Femur (tissue), 1 donor: ENCODE data around the gene CLTCL1.
"Not testable (repeated sequence)": the region's sequence is repeated elsewhere in the genome, so short reads cannot be mapped to it uniquely, and the experiment has no call there.

Experiments
- DNase-seq: peaks from one replicate; pipeline ENCODE4 v3.0.0-alpha.2; 2017

The CLTCL1 gene

GRCh38 chr22:19290400-19291217 lies 910 bp downstream of the CLTCL1 start:
- peak; percentile 35 for DNase-seq

GRCh38 chr22:19289475-19290161 lies 1.9 kb downstream of the CLTCL1 start:
- peak; percentile 38 for DNase-seq

GRCh38 chr22:19287889-19288288 lies 3.6 kb downstream of the CLTCL1 start:
- DNase-seq, result no peak

- peak; percentile 45 for DNase-seq
Measured at GRCh38 chr22:19287076-19287707, 4.3 kb downstream of the CLTCL1 start.

GRCh38 chr22:19285831-19286230 lies 5.7 kb downstream of the CLTCL1 start:
- DNase-seq, result no peak

GRCh38 chr22:19279143-19279542 lies 12.4 kb downstream of the CLTCL1 start:
- not testable (repeated sequence) for DNase-seq

- no peak for DNase-seq
Measured at GRCh38 chr22:19277785-19278184, 13.7 kb downstream of the CLTCL1 start.

GRCh38 chr22:19275919-19276600 lies 15.5 kb downstream of the CLTCL1 start:
- no peak for DNase-seq

GRCh38 chr22:19275513-19275912 lies 16.0 kb downstream of the CLTCL1 start:
- no peak for DNase-seq

GRCh38 chr22:19275104-19275503 lies 16.4 kb downstream of the CLTCL1 start:
- DNase-seq, result no peak

- no peak for DNase-seq
Measured at GRCh38 chr22:19271856-19272535, 19.5 kb downstream of the CLTCL1 start.

GRCh38 chr22:19271273-19271855 lies 20.2 kb downstream of the CLTCL1 start:
- DNase-seq, result no peak

GRCh38 chr22:19270873-19271272 lies 20.6 kb downstream of the CLTCL1 start:
- DNase-seq, result no peak

GRCh38 chr22:19266547-19267086 lies 24.9 kb downstream of the CLTCL1 start:
- DNase-seq, result no peak

- DNase-seq, result no peak
Measured at GRCh38 chr22:19265779-19266178, 25.7 kb downstream of the CLTCL1 start.

GRCh38 chr22:19260804-19261203 lies 30.7 kb downstream of the CLTCL1 start:
- DNase-seq, result no peak

GRCh38 chr22:19260194-19260593 lies 31.3 kb downstream of the CLTCL1 start:
- no peak for DNase-seq

- DNase-seq, result not testable (repeated sequence)
Measured at GRCh38 chr22:19258968-19259288, 32.6 kb downstream of the CLTCL1 start.

- no peak for DNase-seq
Measured at GRCh38 chr22:19258371-19258770, 33.1 kb downstream of the CLTCL1 start.

- not testable (repeated sequence) for DNase-seq
Measured at GRCh38 chr22:19256362-19256761, 35.2 kb downstream of the CLTCL1 start.

GRCh38 chr22:19253143-19253542 lies 38.4 kb downstream of the CLTCL1 start:
- no peak for DNase-seq
